Astrocyte of the cerebellum (primary cell): ENCODE results near the gene ANXA6.

Experiments
- DNase-seq: peaks from one replicate; pipeline ENCODE4 v3.0.0-alpha.2; 2011; ENCODE audit warnings: low read depth
- H3K4me3 ChIP-seq: 2 replicates; pipeline ENCODE4 v1.5.1; 2011; ENCODE audit warnings: mild to moderate bottlenecking, low read depth, low read length, moderate library complexity
- in situ Hi-C: cut with HindIII; loops from 2 replicates; pipeline ENCODE4 v1.10.0; 2017; ENCODE audit warnings: low sequenced_read_pairs
- TF ChIP-seq, protein P1 (sequence below): IDR thresholded peaks from 2 replicates; pipeline ENCODE4 v1.5.1; 2012; ENCODE audit warnings: low read length, low read depth, moderate library complexity, mild to moderate bottlenecking; ENCODE audit errors: missing control alignments

Gene ANXA6

DNA sequence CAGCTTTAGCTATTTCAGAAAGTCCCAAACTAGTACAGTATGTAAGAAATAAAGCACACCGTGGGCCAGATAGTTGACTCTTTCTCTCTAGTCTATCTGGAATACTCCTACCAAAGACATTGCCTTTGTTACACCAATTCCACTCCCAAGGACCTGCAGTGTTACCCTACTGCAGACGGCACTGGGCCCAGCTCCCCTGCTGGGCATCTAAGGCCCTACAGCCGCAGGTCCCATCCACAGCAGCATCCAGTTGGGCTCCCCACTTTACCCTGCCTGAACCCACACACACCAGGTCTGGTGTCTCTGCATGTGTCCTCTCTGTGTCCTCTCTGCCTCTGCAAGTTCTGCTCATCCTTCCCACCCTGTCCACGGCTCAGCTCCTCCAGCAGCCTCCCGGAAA, 99.3 kb downstream of the ANXA6 start:
- TF ChIP-seq, protein P1, sequence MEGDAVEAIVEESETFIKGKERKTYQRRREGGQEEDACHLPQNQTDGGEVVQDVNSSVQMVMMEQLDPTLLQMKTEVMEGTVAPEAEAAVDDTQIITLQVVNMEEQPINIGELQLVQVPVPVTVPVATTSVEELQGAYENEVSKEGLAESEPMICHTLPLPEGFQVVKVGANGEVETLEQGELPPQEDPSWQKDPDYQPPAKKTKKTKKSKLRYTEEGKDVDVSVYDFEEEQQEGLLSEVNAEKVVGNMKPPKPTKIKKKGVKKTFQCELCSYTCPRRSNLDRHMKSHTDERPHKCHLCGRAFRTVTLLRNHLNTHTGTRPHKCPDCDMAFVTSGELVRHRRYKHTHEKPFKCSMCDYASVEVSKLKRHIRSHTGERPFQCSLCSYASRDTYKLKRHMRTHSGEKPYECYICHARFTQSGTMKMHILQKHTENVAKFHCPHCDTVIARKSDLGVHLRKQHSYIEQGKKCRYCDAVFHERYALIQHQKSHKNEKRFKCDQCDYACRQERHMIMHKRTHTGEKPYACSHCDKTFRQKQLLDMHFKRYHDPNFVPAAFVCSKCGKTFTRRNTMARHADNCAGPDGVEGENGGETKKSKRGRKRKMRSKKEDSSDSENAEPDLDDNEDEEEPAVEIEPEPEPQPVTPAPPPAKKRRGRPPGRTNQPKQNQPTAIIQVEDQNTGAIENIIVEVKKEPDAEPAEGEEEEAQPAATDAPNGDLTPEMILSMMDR: no peak
- no peak for DNase-seq
- H3K4me3 ChIP-seq: no peak overlapping the region
- in situ Hi-C loops: no loop called here

DNA sequence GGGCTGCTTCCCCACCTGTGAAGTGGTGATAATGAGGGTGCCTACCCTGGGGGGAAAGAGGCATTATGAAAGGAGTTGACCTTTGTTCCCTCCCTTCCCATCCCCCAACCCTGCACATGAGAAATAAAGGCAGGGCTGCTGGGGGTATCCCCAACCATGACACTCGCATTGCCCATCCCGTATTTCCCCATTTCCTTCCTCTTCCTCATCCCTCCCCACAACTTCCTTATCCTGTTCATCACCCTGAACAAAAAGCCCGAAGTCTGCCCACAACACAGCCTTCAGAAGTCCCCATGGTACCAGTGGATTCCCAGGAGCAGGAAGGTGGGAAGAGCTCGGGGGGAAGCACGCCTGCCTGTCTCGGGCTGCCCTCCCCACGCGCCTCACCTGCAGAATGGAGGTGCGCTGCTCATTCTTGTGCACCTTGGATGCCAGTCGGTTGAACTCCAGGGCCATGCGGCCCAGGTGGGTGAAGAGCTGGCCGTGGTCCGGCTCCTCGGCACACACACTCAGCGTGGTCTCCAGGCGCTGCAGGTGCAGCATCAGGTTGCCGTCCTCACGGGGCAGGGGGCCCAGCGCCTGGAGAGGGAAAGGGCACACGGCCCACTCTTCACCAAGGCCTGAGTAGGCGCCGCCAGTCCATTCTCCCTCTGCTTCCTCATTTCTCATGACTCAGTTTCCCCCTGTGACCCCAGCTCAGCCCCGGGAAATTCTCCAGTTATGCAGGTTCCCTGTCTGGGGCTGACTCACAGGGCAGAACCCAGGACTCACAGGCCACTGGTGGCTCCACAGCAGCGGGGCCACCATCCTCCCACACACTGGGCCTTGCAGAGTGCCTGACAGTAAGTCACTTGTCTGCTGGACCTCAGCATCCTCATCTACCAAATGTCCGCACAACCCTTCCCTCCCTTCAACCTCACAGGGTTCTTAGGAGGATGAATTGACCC, 100.9 kb downstream of the ANXA6 start:
- DNase-seq: no peak
- in situ Hi-C loops: no loop called here
- H3K4me3 ChIP-seq: no peak overlapping the region
- TF ChIP-seq, protein P1: no peak

DNA sequence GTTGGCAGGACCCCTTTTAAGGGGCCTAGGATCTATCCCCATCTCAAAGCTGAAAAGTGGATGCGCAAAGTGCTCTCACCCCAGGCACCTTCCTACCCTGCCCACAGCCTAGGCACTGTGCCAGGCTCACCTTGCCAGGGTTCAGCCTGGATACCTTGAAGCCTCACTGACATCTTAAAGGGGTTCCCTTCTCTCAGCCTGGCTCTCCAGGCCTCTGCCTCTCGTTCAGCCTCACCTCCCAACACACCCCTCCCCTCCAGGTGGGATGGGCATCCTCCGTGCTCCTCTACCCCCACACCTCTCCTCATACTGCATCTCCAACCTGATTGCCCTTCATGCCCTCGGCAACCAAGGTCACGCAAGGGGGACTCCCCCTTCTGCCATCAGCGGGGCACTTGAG, 102.2 kb downstream of the ANXA6 start:
- no peak for DNase-seq
- no peak overlapping the region for H3K4me3 ChIP-seq
- in situ Hi-C loops: no loop called here
- TF ChIP-seq, protein P1: no peak

DNA sequence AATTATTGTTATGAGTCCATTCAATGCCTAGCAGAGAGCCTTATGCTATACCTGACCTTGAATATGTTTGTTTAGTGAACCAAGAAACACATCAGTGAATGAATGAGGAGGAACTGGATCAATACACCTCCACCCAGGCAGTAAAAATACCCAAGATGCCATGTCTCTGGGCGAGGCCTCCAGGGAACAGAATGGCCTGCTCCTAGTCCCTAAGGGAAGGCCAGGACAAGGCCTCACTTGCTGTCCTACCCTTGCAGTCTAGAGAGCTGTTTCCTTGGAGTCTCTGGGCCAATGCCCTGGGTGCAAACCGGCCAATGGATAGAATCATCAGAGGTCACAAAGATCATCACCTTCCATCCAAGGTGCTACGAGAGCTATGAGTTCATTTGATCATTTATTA, 102.9 kb downstream of the ANXA6 start:
- no peak for DNase-seq
- TF ChIP-seq, protein P1: no peak
- no peak overlapping the region for H3K4me3 ChIP-seq
- in situ Hi-C loops: no loop called here

DNA sequence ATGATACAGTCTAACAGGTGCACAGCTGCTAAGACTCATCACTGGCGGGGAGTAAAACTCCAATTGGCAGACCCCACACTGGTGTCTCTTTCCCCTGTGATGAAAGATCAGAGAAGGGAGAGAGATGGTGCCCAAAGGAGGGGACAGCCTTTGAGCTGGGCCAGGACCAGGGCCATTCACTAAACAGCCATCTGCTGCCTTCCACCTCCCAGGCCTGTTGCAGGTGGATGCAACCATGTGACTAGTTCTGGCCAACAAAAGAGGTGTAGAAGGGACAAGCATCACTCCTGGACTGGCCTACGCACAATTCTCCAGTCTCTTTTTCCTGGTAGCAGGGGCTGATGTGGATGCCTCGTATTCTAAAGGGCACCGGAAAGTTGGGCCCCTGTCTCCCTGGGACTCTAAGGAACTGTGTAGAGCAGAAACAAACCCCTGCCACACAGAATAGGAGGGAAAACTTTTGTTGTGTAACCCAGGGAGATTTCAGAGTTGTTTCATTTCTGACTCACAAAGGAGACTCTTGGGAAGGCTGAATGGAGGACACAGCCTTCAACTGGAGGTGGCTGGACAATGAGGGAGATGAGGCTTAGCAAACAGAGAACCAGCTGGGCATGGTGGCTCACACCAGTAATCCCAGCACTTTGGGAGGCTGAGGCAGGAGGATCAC, 103.7 kb downstream of the ANXA6 start:
- no peak overlapping the region for H3K4me3 ChIP-seq
- in situ Hi-C loops: no loop called here
- DNase-seq: no peak
- TF ChIP-seq, protein P1: no peak

DNA sequence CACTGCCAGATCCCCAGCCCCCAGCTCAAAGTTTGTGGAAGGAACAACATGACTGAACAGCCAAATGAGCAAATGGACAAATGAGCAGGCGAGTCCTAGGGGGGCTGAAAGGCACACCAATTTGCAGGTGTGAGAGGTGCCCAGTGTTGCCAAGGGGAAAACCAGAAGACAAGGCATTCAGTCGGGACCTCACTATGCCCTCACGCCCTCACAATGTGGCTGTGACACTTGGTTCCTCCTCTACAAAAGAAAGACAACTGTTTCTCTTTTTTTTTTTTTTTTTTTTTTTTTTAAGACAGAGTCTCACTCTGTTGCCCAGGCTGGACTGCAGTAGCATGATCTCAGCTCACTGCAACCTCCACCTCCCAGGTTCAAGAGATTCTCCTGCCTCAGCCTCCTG, 104.7 kb downstream of the ANXA6 start:
- TF ChIP-seq, protein P1: no peak
- in situ Hi-C loops: no loop called here
- no peak overlapping the region for H3K4me3 ChIP-seq
- DNase-seq: no peak
